Activated CD4-positive, alpha-beta T cell treated with anti-CD3 and anti-CD28 coated beads, Interleukin-2, amount 10 ng/mL, durations not matched to agents 24 days and 14 days (primary cell): ENCODE measurements around the gene CEP192. TPM values are rescaled to one million over a fixed set of nuclear protein-coding genes. Genes with fewer than 3 reads are reported as not detected.

Experiments used
- DNase-seq: peaks from one replicate; pipeline ENCODE4 v3.0.0; 2022
- H3K27ac Mint-ChIP-seq: one replicate; pipeline ENCODE4 v1.8.0; 2022; ENCODE audit warnings: mild to moderate bottlenecking, mixed read lengths
- H3K27me3 Mint-ChIP-seq: one replicate; pipeline ENCODE4 v1.8.0; 2022; ENCODE audit warnings: mixed read lengths
- H3K36me3 Mint-ChIP-seq: one replicate; pipeline ENCODE4 v1.8.0; 2022; ENCODE audit warnings: low read depth, mild to moderate bottlenecking, mixed read lengths
- H3K4me1 Mint-ChIP-seq: one replicate; pipeline ENCODE4 v1.8.0; 2021; ENCODE audit warnings: mixed read lengths
- H3K4me3 Mint-ChIP-seq: one replicate; pipeline ENCODE4 v1.8.0; 2022; ENCODE audit warnings: mild to moderate bottlenecking, moderate library complexity, mixed read lengths
- H3K9me3 Mint-ChIP-seq: one replicate; pipeline ENCODE4 v1.8.0; 2021; ENCODE audit warnings: mixed read lengths
- intact Hi-C: fragments of 100-400 bp; cut with micrococcal nuclease; formaldehyde crosslinking; loops from one replicate; pipeline ENCODE4 v1.15.1; 2023
- total RNA-seq: library from RNA; stranded (reverse); gene quantifications from 2 replicates; pipeline ENCODE4 v1.2.3, GENCODE V29; 2022

The CEP192 gene
- total RNA-seq, result 31.4 and 34.7 TPM in 2 replicates

- Mint-ChIP-seq H3K4me3 (peak within 1 kb of the TSS; percentile 94), H3K27ac (peak within 1 kb of the TSS; percentile 92), H3K4me1 (peaks cover 16% of the 10 kb centered on the region), H3K36me3 (peaks cover 12% of the 10 kb centered on the region), H3K27me3 (no peaks in the 10 kb centered on the region), H3K9me3 (no peaks in the 10 kb centered on the region)
- intact Hi-C loops, result loop anchor here (1.0 to 5.0 kb wide), 7 partner anchors 43 to 735 kb away; partner anchors contain the start of genes FAM210A, LDLRAD4, PTPN2 and RNMT
- DNase-seq, result peak; percentile 99
These were observed at the start of gene CEP192 for GRCh38 chr18:12990967-12991820. Gene CEP192 (plus strand): TSS chr18:12991362. CDS start chr18:12999425, 8,063 bp downstream.

- Mint-ChIP-seq H3K4me3 (no peak overlapping the region), H3K27ac (no peak overlapping the region), H3K36me3 (peaks cover 3% of the 10 kb centered on the region), H3K4me1 (peaks cover 14% of the 10 kb centered on the region), H3K27me3 (peaks cover 4% of the 10 kb centered on the region), H3K9me3 (no peaks in the 10 kb centered on the region)
- DNase-seq, result no peak
- intact Hi-C loops, result no loop called here
These were observed 47.9 kb upstream of the CEP192 start for GRCh38 chr18:12943215-12943614.

- Mint-ChIP-seq H3K4me1 (peaks cover 14% of the 10 kb centered on the region), H3K9me3 (no peaks in the 10 kb centered on the region), H3K36me3 (peaks cover 13% of the 10 kb centered on the region), H3K4me3 (no peak overlapping the region), H3K27me3 (peaks cover 2% of the 10 kb centered on the region), H3K27ac (no peak overlapping the region)
- peak; percentile 67 for DNase-seq
- intact Hi-C loops, result loop anchor here (5.0 kb wide), 3 partner anchors 102 to 962 kb away; partner anchors contain the start of gene IMPA2
These were observed 46.5 kb upstream of the CEP192 start for GRCh38 chr18:12944709-12945108.

DNA sequence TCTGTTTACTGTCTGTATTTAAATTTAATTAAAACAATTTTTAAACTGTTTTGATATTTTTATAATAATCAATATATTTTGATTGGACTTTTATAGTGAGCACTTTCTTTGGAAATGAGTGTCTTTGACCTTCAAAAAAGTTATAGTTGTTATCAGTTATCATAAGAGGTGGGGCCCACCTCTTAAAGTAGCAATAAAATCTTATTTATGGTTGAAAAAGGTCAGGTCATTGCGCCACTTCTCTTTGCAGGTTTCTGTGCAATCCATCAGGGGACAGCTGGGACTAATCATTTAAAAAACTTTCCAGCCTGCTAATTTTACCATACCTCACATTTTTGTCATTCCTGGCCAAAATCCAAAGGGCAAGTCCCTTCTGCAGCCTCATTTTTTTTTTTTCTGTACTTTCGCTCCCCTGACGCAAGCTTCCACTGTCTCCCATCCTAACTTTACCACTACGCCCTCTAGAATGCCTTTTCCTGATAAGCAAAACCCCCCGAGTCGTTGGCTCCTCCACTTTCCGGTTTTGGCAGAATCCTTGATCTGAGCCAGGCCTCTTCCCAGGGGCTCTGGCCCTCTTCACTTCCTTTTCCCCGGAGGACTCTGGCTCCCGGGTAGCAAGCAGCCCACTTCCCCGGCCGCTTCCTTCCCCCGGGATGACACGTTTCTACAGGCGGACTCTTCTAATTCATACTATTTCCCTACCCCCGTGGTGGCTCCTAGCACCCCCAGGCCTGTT is 44.4 kb upstream of the CEP192 start:
- no peaks in the 10 kb centered on the region for H3K27me3 Mint-ChIP-seq
- peak overlapping the region; percentile 92 for H3K4me3 Mint-ChIP-seq
- DNase-seq, result no peak
- intact Hi-C loops, result loop anchor here (1.0 to 5.0 kb wide), 6 partner anchors 62 to 964 kb away; partner anchors contain the start of genes AFG3L2, CEP76, IMPA2 and PTPN2
- H3K36me3 Mint-ChIP-seq, result peaks cover 27% of the 10 kb centered on the region
- no peaks in the 10 kb centered on the region for H3K9me3 Mint-ChIP-seq
- H3K27ac Mint-ChIP-seq, result peak overlapping the region; percentile 97
- peaks cover 27% of the 10 kb centered on the region for H3K4me1 Mint-ChIP-seq

DNA sequence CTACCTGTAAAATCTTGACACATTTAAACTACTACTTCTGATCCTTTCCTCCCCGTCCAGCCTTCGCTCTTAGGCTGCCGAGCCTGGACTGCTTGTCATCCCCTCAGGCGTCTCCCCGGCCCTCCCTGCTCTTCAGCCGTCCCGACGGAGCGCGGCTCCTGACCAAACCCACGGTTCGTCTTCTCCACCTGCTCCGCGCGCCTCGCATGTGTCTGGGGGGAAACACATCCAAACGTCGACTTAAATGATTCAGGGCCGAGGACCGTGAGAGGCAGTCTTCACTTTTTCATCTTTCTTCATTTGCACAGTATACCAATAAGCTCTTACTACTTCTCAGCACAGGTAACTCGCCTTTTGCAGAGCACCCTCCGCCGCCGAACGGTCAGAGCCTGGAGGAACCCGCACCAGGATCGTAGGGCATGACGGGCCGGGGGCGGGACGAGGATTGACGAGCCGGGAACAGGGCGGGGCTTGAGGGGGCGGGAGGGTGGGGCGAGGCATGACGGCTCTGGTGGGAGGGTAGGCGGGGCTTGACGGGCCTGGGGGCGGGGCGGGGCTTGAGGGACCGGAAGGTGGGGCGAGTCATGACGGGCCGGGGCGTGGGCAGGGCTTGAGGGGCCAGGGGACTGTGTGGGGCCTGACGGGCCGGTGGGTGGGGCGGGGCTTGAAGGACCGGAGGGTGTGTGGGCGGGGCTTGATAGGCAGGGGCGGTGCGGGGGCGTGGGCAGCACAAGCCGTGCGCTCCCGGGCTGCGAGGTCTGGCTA is 43.7 kb upstream of the CEP192 start, which contains the start of gene SEH1L:
Gene SEH1L (plus strand): TSS at position 727 of the 765 bp plus-strand sequence. CDS start 111 bp downstream, outside the sequence.
- Mint-ChIP-seq H3K27ac (peak within 1 kb of the TSS; percentile 97), H3K9me3 (no peaks in the 10 kb centered on the region), H3K27me3 (no peaks in the 10 kb centered on the region), H3K4me1 (peaks cover 27% of the 10 kb centered on the region), H3K4me3 (peak within 1 kb of the TSS; percentile 92), H3K36me3 (peaks cover 29% of the 10 kb centered on the region)
- intact Hi-C loops, result loop anchor here (1.0 to 5.0 kb wide), 7 partner anchors 44 to 965 kb away; partner anchors contain the start of genes AFG3L2, CEP192, CEP76 and IMPA2
- DNase-seq, result peak; percentile 99

- no peaks in the 10 kb centered on the region for H3K9me3 Mint-ChIP-seq
- intact Hi-C loops, result loop anchor here (1.0 to 5.0 kb wide), 4 partner anchors 43 to 966 kb away; partner anchors contain the start of genes CEP192 and IMPA2
- peaks cover 36% of the 10 kb centered on the region for H3K36me3 Mint-ChIP-seq
- H3K4me3 Mint-ChIP-seq, result peak overlapping the region; percentile 92
- H3K4me1 Mint-ChIP-seq, result peaks cover 29% of the 10 kb centered on the region
- H3K27ac Mint-ChIP-seq, result peak overlapping the region; percentile 97
- peak; percentile 98 for DNase-seq
- no peaks in the 10 kb centered on the region for H3K27me3 Mint-ChIP-seq
These were observed 42.9 kb upstream of the CEP192 start for GRCh38 chr18:12948050-12948804.

- Mint-ChIP-seq H3K27me3 (no peaks in the 10 kb centered on the region), H3K36me3 (peaks cover 44% of the 10 kb centered on the region), H3K9me3 (no peaks in the 10 kb centered on the region), H3K4me1 (peaks cover 13% of the 10 kb centered on the region), H3K4me3 (no peak overlapping the region), H3K27ac (no peak overlapping the region)
- DNase-seq, result no peak
- intact Hi-C loops, result no loop called here
These were observed 32.7 kb upstream of the CEP192 start for GRCh38 chr18:12958478-12958877.

DNA sequence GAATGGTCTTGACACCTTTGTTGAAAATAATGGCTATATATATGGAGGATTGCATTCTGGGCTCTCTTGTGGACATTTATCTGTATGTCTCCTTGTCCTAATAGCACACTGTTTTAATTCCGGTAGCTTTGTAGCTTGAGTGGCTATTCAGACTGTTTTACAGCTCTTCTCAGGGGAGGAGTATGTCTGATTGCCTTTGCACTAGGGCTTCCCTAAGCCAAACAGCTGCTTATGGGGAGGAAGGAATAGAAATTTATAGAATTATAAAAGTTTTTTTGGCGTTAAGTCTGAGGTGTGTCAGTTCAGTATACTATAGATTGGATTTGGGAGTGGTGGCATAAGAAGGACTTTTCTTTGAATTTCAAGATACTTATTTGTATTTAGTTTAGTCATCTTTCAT is 30.8 kb upstream of the CEP192 start:
- H3K36me3 Mint-ChIP-seq, result peaks cover 45% of the 10 kb centered on the region
- H3K4me3 Mint-ChIP-seq, result no peak overlapping the region
- intact Hi-C loops, result no loop called here
- H3K27me3 Mint-ChIP-seq, result no peaks in the 10 kb centered on the region
- H3K4me1 Mint-ChIP-seq, result peaks cover 10% of the 10 kb centered on the region
- no peak for DNase-seq
- H3K9me3 Mint-ChIP-seq, result no peaks in the 10 kb centered on the region
- H3K27ac Mint-ChIP-seq, result no peak overlapping the region

- Mint-ChIP-seq H3K4me3 (no peak overlapping the region), H3K27ac (no peak overlapping the region), H3K4me1 (peaks cover 10% of the 10 kb centered on the region), H3K9me3 (no peaks in the 10 kb centered on the region), H3K36me3 (peaks cover 47% of the 10 kb centered on the region), H3K27me3 (no peaks in the 10 kb centered on the region)
- intact Hi-C loops, result no loop called here
- no peak for DNase-seq
These were observed 30.2 kb upstream of the CEP192 start for GRCh38 chr18:12960853-12961397.

- Mint-ChIP-seq H3K9me3 (no peaks in the 10 kb centered on the region), H3K27ac (no peak overlapping the region), H3K36me3 (peaks cover 53% of the 10 kb centered on the region), H3K4me1 (peaks cover 12% of the 10 kb centered on the region), H3K27me3 (no peaks in the 10 kb centered on the region), H3K4me3 (no peak overlapping the region)
- no peak for DNase-seq
- intact Hi-C loops, result no loop called here
These were observed 28.1 kb upstream of the CEP192 start for GRCh38 chr18:12963069-12963468.

GRCh38 chr18:12968115-12968514 is 23.0 kb upstream of the CEP192 start:
- no peak for DNase-seq
- H3K9me3 Mint-ChIP-seq, result no peaks in the 10 kb centered on the region
- intact Hi-C loops, result no loop called here
- no peaks in the 10 kb centered on the region for H3K27me3 Mint-ChIP-seq
- peaks cover 59% of the 10 kb centered on the region for H3K36me3 Mint-ChIP-seq
- peaks cover 16% of the 10 kb centered on the region for H3K4me1 Mint-ChIP-seq
- H3K4me3 Mint-ChIP-seq, result no peak overlapping the region
- H3K27ac Mint-ChIP-seq, result no peak overlapping the region

GRCh38 chr18:12968619-12969018 is 22.5 kb upstream of the CEP192 start:
- peaks cover 57% of the 10 kb centered on the region for H3K36me3 Mint-ChIP-seq
- no peak overlapping the region for H3K27ac Mint-ChIP-seq

More at GRCh38 chr18:12968619-12969018, 22.5 kb upstream of the CEP192 start:
- Mint-ChIP-seq H3K4me1 (peaks cover 16% of the 10 kb centered on the region), H3K27me3 (no peaks in the 10 kb centered on the region), H3K4me3 (no peak overlapping the region), H3K9me3 (no peaks in the 10 kb centered on the region)
- intact Hi-C loops, result no loop called here
- DNase-seq, result no peak
